Stimulated activated naive B cell treated with anti-CD40 and anti-IgM and Interleukin-4, amounts not matched to agents 10 μg/mL and 1 μg/mL and 100 μg/mL, for 72 hours (primary cell): ENCODE results near the gene DISP3.

ENCODE experiments used
- ATAC-seq, 2 donors: fragments of 150-1000 bp; cut with Tn5 transposase; replicated peaks; 2 replicates each; pipeline ENCODE4 v1.10.0; 2021; ENCODE audit warnings: moderate library complexity in 1 of 2
- DNase-seq: peaks from one replicate; pipeline ENCODE4 v3.0.0; 2021
- H3K27ac Mint-ChIP-seq: one replicate; pipeline ENCODE4 v1.8.0; 2022; ENCODE audit warnings: mild to moderate bottlenecking, mixed read lengths
- H3K27me3 Mint-ChIP-seq, 2 donors: one replicate each; pipeline ENCODE4 v1.8.0; 2022; ENCODE audit warnings: mixed read lengths in 2 of 2
- H3K36me3 Mint-ChIP-seq, 2 donors: one replicate each; pipeline ENCODE4 v1.8.0; 2022; ENCODE audit warnings: mixed read lengths in 2 of 2, mild to moderate bottlenecking in 1 of 2
- H3K4me1 Mint-ChIP-seq, 2 donors: one replicate each; pipeline ENCODE4 v1.8.0; 2022; ENCODE audit warnings: mixed read lengths in 2 of 2, mild to moderate bottlenecking in 1 of 2
- H3K4me3 Mint-ChIP-seq, 2 donors: one replicate each; pipeline ENCODE4 v1.8.0; 2022; ENCODE audit warnings: mild to moderate bottlenecking in 2 of 2, mixed read lengths in 2 of 2, moderate library complexity in 1 of 2
- H3K9me3 Mint-ChIP-seq, 2 donors: one replicate each; pipeline ENCODE4 v1.8.0; 2022; ENCODE audit warnings: mixed read lengths in 2 of 2, mild to moderate bottlenecking in 1 of 2

Gene DISP3

GRCh38 chr1:11539850-11540772 is 61.2 kb downstream of the DISP3 start:
- no peaks in the 10 kb centered on the region for H3K4me1 Mint-ChIP-seq
- no peak overlapping the region for H3K4me3 Mint-ChIP-seq
- H3K36me3 Mint-ChIP-seq = no peaks in the 10 kb centered on the region
- H3K9me3 Mint-ChIP-seq = no peaks in the 10 kb centered on the region
- peaks cover 15 to 17% of the 10 kb centered on the region in 2 donors for H3K27me3 Mint-ChIP-seq
- no peak overlapping the region for H3K27ac Mint-ChIP-seq
- DNase-seq = no peak
- no peak for ATAC-seq

GRCh38 chr1:11540773-11541160 is 61.8 kb downstream of the DISP3 start:
- ATAC-seq = no peak
- Mint-ChIP-seq H3K27me3 (peaks cover 18% of the 10 kb centered on the region in 2 donors), H3K27ac (no peak overlapping the region), H3K9me3 (no peaks in the 10 kb centered on the region), H3K36me3 (no peaks in the 10 kb centered on the region), H3K4me1 (no peaks in the 10 kb centered on the region), H3K4me3 (no peak overlapping the region)
- no peak for DNase-seq

DNA sequence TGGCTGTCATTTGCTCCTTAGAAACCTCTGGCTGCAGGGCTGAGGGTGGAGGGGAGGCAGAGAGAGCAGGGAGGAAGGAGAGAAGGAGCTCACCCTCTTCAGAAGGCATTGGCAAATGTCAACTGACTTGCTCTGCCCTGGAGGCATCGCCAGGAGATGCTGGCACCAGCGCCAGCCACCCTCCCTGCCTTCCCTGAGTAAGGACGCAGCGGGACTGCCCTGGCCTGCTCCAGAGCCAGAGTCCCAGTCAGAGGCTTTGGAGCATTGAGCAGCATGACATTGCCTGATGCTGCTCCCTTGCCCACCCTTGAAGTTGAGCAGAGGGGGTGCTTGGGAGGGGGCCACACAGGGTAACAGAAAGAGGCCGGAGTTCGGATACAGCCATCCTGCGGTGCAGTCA is 62.3 kb downstream of the DISP3 start:
- Mint-ChIP-seq H3K4me1 (no peaks in the 10 kb centered on the region), H3K36me3 (no peaks in the 10 kb centered on the region), H3K27me3 (peaks cover 18 to 21% of the 10 kb centered on the region in 2 donors), H3K9me3 (no peaks in the 10 kb centered on the region), H3K27ac (no peak overlapping the region), H3K4me3 (no peak overlapping the region)
- no peak for ATAC-seq
- no peak for DNase-seq

GRCh38 chr1:11541956-11542355 is 63.0 kb downstream of the DISP3 start:
- H3K9me3 Mint-ChIP-seq = no peaks in the 10 kb centered on the region
- ATAC-seq = no peak
- H3K4me1 Mint-ChIP-seq = no peaks in the 10 kb centered on the region
- no peak for DNase-seq
- no peaks in the 10 kb centered on the region for H3K36me3 Mint-ChIP-seq
- no peak overlapping the region for H3K4me3 Mint-ChIP-seq
- peaks cover 18 to 21% of the 10 kb centered on the region in 2 donors for H3K27me3 Mint-ChIP-seq
- H3K27ac Mint-ChIP-seq = no peak overlapping the region

- Mint-ChIP-seq H3K9me3 (no peaks in the 10 kb centered on the region), H3K4me3 (no peak overlapping the region), H3K27me3 (peaks cover 21 to 26% of the 10 kb centered on the region in 2 donors), H3K36me3 (no peaks in the 10 kb centered on the region), H3K4me1 (no peaks in the 10 kb centered on the region), H3K27ac (no peak overlapping the region)
- no peak for ATAC-seq
- DNase-seq = no peak
Measured at GRCh38 chr1:11543392-11543791, 64.4 kb downstream of the DISP3 start.

GRCh38 chr1:11543796-11544195 is 64.8 kb downstream of the DISP3 start:
- ATAC-seq (no peak), DNase-seq (no peak)
- Mint-ChIP-seq H3K9me3 (no peaks in the 10 kb centered on the region), H3K27ac (no peak overlapping the region), H3K27me3 (peaks cover 25 to 30% of the 10 kb centered on the region in 2 donors), H3K4me3 (no peak overlapping the region), H3K36me3 (no peaks in the 10 kb centered on the region), H3K4me1 (no peaks in the 10 kb centered on the region)

GRCh38 chr1:11546456-11546855 is 67.5 kb downstream of the DISP3 start:
- Mint-ChIP-seq H3K9me3 (no peaks in the 10 kb centered on the region), H3K36me3 (no peaks in the 10 kb centered on the region), H3K4me1 (no peaks in the 10 kb centered on the region), H3K4me3 (no peak overlapping the region), H3K27ac (no peak overlapping the region), H3K27me3 (peaks cover 37 to 39% of the 10 kb centered on the region in 2 donors)
- DNase-seq (no peak), ATAC-seq (no peak)

GRCh38 chr1:11550664-11551283 is 71.8 kb downstream of the DISP3 start:
- H3K9me3 Mint-ChIP-seq = no peaks in the 10 kb centered on the region
- ATAC-seq (no peak), DNase-seq (no peak)
- H3K27me3 Mint-ChIP-seq = peaks cover 52 to 67% of the 10 kb centered on the region in 2 donors
- no peak overlapping the region for H3K27ac Mint-ChIP-seq
- no peaks in the 10 kb centered on the region for H3K4me1 Mint-ChIP-seq
- H3K36me3 Mint-ChIP-seq = no peaks in the 10 kb centered on the region
- H3K4me3 Mint-ChIP-seq = no peak overlapping the region

- Mint-ChIP-seq H3K4me3 (no peak overlapping the region), H3K27ac (no peak overlapping the region), H3K4me1 (peaks cover 1 to 2% of the 10 kb centered on the region in 2 donors), H3K27me3 (peaks cover 56 to 62% of the 10 kb centered on the region in 2 donors), H3K9me3 (no peaks in the 10 kb centered on the region), H3K36me3 (no peaks in the 10 kb centered on the region)
- ATAC-seq (peak in 1 of 2 donors; percentile 27), DNase-seq (no peak)
Measured at GRCh38 chr1:11558276-11558675, 79.3 kb downstream of the DISP3 start.

GRCh38 chr1:11558871-11559590 is 80.1 kb downstream of the DISP3 start:
- H3K27me3 Mint-ChIP-seq = peaks cover 54 to 63% of the 10 kb centered on the region in 2 donors
- H3K27ac Mint-ChIP-seq = no peak overlapping the region
- no peak for ATAC-seq
- H3K4me1 Mint-ChIP-seq = peaks cover 9 to 10% of the 10 kb centered on the region in 2 donors
- H3K9me3 Mint-ChIP-seq = no peaks in the 10 kb centered on the region
- no peaks in the 10 kb centered on the region for H3K36me3 Mint-ChIP-seq
- no peak overlapping the region for H3K4me3 Mint-ChIP-seq
- DNase-seq = no peak

- Mint-ChIP-seq H3K27me3 (peaks cover 49 to 60% of the 10 kb centered on the region in 2 donors), H3K9me3 (no peaks in the 10 kb centered on the region), H3K4me1 (peaks cover 11 to 12% of the 10 kb centered on the region in 2 donors), H3K36me3 (no peaks in the 10 kb centered on the region), H3K4me3 (no peak overlapping the region), H3K27ac (no peak overlapping the region)
- no peak for ATAC-seq
- DNase-seq = no peak
Measured at GRCh38 chr1:11559591-11559970, 80.6 kb downstream of the DISP3 start.

DNA sequence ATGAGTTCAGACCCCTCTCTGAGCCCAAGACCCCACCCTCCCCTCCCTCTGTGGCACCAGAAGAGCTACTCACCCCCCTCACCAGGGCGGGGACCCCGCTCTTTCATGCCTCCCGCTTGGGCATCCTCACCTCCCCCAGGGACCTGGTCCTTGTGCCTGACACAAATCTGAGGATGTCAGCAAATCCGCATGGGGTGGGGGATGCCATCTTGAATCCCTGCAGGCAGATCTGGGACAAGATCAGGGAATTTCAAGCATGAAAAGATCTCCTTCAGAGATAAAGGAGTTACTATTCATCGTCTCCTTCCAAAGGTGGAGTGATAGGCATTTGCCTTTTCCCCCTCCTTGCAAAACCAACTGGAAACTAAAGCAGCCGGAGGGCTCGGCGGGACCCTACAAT is 81.1 kb downstream of the DISP3 start:
- peaks cover 11 to 12% of the 10 kb centered on the region in 2 donors for H3K4me1 Mint-ChIP-seq
- no peaks in the 10 kb centered on the region for H3K36me3 Mint-ChIP-seq
- peaks cover 44 to 55% of the 10 kb centered on the region in 2 donors for H3K27me3 Mint-ChIP-seq
- no peak overlapping the region for H3K27ac Mint-ChIP-seq
- DNase-seq (no peak), ATAC-seq (no peak)
- H3K9me3 Mint-ChIP-seq = no peaks in the 10 kb centered on the region
- no peak overlapping the region for H3K4me3 Mint-ChIP-seq

DNA sequence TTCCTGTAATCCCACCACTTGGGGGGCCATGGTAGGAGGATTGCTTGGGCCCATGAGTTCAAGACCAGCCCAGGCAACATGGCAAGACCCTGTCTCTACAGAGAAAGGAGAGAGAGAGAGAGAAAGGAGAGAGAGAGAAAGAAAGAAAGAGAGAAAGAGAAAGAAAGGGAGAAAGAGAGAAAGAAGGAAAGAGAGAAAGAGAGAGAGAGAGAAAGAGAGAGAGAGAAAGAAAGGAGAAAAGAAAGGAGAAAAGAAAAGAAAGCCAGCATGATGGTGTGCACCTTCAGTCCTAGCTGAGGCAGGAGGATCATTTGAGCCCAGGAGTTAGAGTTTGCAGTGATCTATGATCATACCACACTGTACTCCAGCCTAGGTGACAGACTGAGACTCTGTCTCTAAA is 82.8 kb downstream of the DISP3 start:
- H3K27ac Mint-ChIP-seq = peak overlapping the region; percentile 1
- DNase-seq (no peak), ATAC-seq (no peak)
- H3K4me3 Mint-ChIP-seq = no peak overlapping the region
- no peaks in the 10 kb centered on the region for H3K9me3 Mint-ChIP-seq
- H3K27me3 Mint-ChIP-seq = peaks cover 29 to 39% of the 10 kb centered on the region in 2 donors
- H3K36me3 Mint-ChIP-seq = no peaks in the 10 kb centered on the region
- H3K4me1 Mint-ChIP-seq = peaks cover 11 to 12% of the 10 kb centered on the region in 2 donors

DNA sequence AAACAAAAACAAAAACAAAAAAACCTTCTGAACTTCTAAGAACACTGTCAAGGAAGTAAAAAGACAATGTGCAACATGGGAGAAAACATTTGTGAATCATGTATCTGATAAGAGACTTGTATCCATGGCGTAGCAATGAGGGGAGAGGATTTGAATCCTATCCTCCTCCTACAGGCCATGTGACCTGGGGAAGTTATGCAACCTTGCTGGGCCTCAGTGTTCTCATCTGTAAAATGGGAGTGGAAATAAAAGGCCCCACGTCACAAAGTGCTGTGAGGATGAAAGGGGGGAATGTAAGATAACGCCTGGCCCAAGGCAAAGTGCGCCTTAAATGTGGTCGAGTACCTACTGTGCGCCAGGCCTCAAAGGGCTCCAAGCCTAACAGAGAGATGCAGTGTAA is 83.7 kb downstream of the DISP3 start:
- peaks cover 27 to 30% of the 10 kb centered on the region in 2 donors for H3K27me3 Mint-ChIP-seq
- no peak overlapping the region for H3K4me3 Mint-ChIP-seq
- DNase-seq = no peak
- no peak overlapping the region for H3K27ac Mint-ChIP-seq
- ATAC-seq = no peak
- H3K4me1 Mint-ChIP-seq = peaks cover 11 to 12% of the 10 kb centered on the region in 2 donors
- no peaks in the 10 kb centered on the region for H3K36me3 Mint-ChIP-seq
- no peaks in the 10 kb centered on the region for H3K9me3 Mint-ChIP-seq
